Measurements from ENCODE around the gene PRKCE.

PRKCE gene

GRCh38 chr2:46119453-46119852 lies 468.0 kb downstream of the PRKCE start:
- no peak for DNase-seq (ENCODE audit: low read depth)

- DNase-seq (ENCODE audit: low read depth), result no peak
Observed at GRCh38 chr2:46120792-46121555, 469.5 kb downstream of the PRKCE start.

DNA sequence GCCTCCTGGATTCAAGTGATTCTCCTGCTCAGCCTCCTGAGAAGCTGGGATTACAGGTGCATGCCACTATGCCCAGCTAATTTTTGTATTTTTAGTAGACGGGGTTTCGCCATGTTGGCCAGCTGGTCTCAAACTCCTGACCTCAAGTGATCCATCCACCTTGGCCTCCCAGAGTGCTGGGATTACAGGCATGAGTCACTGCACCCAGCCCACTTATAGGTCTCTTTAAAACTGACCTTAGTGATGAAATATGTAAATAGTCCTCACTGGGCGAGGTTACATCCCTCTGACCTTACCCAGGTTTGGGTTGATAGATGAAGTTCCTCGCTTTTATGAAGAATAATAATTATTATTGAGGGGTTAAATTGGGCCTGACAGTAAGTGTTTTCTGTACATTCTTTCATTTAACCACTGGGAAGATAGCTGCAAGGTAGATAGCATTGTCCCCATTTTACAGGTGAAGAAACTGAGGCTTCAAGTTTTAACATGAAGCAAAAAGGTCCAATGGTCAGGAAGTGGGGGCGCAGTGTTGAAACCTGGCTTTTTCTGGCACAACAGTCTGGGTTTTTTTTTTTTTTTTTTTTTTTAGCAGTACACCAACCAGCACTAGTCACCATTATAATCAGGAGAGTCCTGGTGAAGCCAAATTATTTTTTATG lies 471.0 kb downstream of the PRKCE start:
- no peak for DNase-seq (ENCODE audit: low read depth)

DNA sequence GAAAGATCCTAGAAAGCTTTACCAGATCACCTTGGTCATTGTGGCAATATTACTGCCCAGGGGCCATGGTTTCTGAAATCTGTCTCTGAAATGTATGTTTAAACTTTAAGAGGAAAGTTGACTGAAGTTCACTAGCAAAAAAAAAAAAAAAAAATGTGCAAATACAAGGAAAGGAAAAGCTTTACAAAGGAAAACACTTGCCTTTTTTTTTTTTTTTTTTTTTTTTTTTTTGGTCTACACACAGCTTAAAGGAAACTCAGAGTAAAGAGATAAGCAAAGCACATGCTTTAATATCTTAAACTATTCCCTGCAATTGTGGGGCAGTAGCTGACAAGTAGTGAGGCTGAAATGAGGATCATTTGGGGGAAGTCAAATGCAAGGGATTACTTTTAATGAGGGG lies 471.5 kb downstream of the PRKCE start:
- no peak for DNase-seq (ENCODE audit: low read depth)

- DNase-seq (ENCODE audit: low read depth), result no peak
Observed at GRCh38 chr2:46125798-46126197, 474.3 kb downstream of the PRKCE start.

GRCh38 chr2:46126571-46126970 lies 475.1 kb downstream of the PRKCE start:
- no peak for DNase-seq (ENCODE audit: low read depth)

- no peak for DNase-seq (ENCODE audit: low read depth)
Observed at GRCh38 chr2:46127176-46127575, 475.7 kb downstream of the PRKCE start.

GRCh38 chr2:46130511-46130910 lies 479.0 kb downstream of the PRKCE start:
- DNase-seq (ENCODE audit: low read depth), result no peak

DNA sequence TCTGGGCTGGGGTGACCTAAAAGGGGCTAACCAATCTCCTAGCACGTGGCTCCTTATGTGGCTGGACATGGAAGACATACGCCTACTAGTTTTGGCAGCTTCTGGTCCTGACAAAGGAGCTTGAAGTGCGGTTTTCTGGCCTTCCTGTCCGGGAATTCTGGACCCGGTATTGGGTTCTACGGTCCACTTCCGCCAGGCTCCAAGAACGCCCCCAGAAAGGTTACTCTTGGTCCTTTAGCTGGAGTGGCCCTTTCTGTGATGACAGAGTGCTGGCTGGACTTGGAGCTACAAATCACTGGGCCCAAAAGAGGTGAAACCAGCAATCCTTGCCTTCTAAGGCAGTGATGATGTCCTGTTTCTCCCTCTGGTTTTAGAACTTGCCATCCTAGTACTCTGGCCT lies 481.5 kb downstream of the PRKCE start:
- no peak for DNase-seq (ENCODE audit: low read depth)

DNA sequence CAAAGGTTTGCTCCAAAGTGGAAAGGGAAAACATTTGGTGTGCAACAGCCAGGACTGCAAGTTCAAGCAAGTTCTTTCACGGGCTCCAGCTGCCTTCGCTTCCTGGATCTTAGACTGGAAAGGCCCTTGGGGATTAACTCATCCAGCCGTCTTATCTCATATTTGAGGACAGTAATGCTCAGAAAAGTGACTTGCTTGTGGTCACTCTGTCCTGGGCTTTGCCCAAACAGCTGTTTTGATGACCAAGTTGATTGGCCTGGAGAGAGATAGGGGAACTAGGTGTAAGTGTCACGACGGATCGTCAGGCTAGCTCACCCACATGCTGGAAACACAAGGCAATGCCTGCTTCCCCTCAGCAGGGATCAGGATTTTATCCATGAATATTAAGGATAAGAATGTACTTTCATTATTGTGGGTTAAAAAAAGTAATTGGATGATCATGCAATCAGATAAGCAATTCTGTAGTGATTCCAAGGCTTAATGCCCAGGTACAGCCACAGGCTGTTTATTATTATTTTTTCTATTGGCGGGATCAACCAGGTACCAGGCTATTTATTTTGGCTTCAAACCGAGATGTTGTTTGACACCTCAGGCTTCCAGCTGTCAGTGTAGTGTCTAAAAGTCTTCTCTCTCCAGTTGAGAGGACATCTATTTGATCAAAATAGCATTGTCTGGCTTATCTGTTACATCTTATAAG lies 483.2 kb downstream of the PRKCE start:
- no peak for DNase-seq (ENCODE audit: low read depth)

- no peak for DNase-seq (ENCODE audit: low read depth)
Observed at GRCh38 chr2:46135228-46135855, 483.9 kb downstream of the PRKCE start.

DNA sequence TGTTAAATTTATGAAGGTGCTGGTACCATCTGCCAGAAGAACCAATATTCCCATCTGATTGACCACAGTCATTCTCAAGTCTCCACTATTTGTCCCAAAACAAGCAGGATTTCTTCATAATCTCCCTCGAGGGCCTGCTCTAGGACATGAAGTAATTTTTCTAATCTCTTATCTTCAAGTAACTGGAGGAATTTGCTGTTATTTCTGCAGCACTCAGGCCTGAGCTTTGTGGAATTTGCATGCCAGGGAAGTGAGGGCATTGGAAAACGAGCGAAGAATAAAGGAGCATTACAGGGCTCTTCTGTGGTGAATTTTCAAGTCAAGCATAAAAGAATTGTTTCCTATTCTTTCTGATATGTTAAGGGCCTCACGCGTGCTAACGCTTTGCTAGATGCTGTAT lies 484.5 kb downstream of the PRKCE start:
- DNase-seq (ENCODE audit: low read depth), result no peak

GRCh38 chr2:46136481-46136880 lies 485.0 kb downstream of the PRKCE start:
- DNase-seq (ENCODE audit: low read depth), result no peak

DNA sequence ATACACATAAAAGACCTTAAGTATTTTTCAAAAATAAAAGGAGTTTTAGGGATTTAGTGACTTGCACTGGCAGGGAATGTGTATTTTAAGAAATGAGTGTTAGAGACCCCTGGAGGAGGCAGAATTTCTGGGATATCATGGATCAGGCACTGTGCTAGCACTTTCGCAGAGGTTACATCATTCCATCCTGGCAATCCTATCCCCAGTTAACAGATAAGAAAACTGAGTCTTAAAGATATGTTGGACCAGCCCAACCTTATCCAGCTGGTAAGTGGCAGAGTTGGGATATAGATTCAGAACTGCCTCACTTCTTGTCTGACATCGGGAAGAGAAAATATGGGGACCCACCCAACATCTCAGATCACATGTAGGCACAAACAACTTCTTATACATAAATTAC lies 485.5 kb downstream of the PRKCE start:
- no peak for DNase-seq (ENCODE audit: low read depth)

DNA sequence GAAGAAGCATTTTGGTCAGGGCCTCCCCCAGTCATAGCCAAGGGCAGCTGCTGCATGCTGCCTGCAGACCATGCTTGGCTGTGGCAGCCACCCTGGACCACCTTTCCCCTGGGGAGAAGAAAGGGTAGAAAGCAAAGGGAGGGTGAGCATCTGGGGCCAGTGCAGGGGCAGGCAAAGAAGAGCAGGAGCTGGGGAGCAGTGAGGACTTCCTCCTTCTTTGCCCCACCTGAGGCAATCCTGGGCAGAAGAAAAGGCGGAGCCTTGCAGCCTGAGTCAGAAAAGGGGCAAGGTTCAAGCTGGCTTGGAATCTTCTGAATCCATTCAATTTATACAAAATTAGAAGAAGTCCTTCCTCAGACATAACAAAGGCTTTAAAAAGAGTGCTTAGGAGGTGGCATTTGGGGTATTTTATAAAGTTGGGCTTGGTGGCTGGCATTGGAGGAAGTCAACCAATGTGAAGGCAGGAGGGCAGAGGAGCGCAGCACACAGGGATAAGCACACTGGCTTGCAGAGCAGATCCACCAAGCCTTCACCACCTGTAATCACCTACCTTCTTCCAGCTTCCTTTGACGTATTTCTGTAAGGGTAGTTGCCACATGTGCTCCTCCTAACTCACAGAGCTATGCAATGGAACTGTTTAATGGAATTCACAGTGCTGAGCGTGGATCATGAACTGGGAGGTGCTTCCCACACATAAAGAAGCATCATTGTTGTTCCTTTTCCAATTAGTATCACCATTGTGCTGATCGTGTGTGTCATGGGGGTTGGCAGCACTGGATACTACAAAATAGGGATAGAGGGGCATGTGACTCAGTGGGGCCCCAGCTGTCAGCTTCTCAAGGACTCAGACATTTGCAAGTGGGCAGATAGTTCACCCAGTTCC lies 491.3 kb downstream of the PRKCE start:
- DNase-seq (ENCODE audit: low read depth), result no peak

DNA sequence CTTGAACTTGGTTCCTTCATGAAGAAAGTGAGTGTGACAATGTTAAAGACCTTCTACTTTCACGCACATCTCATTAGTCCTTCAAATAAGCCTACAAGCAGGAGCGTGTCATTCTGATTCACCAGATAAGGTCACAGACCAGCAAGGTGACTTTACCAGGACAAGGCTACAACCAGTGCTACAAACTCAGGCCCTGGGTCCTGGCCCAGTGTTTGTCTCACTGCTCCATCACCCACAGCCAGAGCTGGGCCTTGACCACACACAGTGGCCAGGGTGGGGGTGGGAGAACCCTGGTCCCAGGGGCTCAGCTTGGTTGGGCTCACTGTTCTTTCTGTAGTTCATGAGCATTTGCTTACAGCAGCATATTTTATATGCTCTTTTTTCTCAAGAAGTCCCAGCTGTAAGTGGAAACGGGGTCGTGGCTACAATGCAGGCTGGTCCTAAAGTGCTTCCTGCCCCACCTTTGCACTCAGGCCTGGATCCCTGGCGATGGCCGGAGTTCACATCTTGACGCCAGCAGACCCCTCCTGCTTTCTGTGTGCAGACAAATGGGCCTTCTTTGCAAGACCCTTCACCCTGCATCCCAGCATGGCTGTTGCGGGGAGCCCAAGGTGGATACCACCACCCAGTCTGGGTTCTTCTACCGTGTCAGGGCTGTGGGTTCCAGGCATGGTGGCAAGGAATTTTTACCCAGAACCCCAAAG lies 492.1 kb downstream of the PRKCE start:
- no peak for DNase-seq (ENCODE audit: low read depth)

DNA sequence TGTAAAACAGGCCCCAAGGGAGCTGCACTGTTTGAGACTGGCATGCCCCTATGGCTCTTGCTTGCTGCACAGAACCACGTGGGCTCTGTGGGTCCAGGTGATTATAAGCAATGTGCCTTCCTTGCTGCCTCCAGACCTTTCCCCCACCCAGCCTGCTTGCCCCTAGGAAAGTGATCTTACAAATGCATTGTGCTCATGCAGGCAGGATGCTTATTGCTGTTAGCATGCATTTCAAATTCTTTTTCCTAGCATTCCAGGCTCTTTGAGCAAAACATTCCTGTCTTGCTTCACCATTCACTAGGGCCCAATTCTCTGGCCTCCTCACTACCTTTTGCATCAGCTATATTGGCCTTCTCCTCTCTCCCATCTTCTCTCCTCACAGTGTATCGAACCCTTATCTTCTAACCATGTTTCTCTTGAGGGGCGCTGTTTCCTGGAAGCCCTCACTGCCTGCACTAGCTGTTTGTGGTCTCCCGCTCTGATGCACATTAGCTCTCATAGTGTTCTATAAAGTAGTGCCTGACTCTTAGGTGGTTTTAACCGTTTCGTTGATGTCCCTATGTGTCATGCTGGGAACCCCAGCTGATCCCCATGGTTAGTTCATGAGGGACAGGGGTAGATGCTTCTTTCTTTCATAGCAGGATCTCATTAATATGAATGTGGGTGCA lies 492.8 kb downstream of the PRKCE start:
- DNase-seq (ENCODE audit: low read depth), result no peak

GRCh38 chr2:46145017-46145416 lies 493.5 kb downstream of the PRKCE start:
- DNase-seq (ENCODE audit: low read depth), result no peak

- no peak for DNase-seq (ENCODE audit: low read depth)
Observed at GRCh38 chr2:46145840-46146239, 494.4 kb downstream of the PRKCE start.

GRCh38 chr2:46146866-46147502 lies 495.5 kb downstream of the PRKCE start:
- DNase-seq (ENCODE audit: low read depth), result no peak

Measured in activated gamma-delta T cell treated with anti-CD3 and anti-CD28 coated beads, Interleukin-2, amount 50 U/mL, for 16 hours (primary cell).